Measurements from ENCODE around the gene SCAMP3.
"Not testable (repeated sequence)": the region's sequence is repeated elsewhere in the genome, so short reads cannot be mapped to it uniquely, and the experiment has no call there.

SCAMP3 gene

GRCh38 chr1:155254228-155254713 is 7.9 kb downstream of the SCAMP3 start:
- DNase-seq (ENCODE audit: low spot score): peak; percentile 32

- DNase-seq (ENCODE audit: low spot score): no peak
These were observed 8.4 kb downstream of the SCAMP3 start for GRCh38 chr1:155253797-155254196.

- no peak for DNase-seq (ENCODE audit: low spot score)
These were observed 9.0 kb downstream of the SCAMP3 start for GRCh38 chr1:155253208-155253607.

- no peak for DNase-seq (ENCODE audit: low spot score)
These were observed 10.6 kb downstream of the SCAMP3 start for GRCh38 chr1:155251566-155251965.

- peak; percentile 96 for DNase-seq (ENCODE audit: low spot score)
These were observed 11.3 kb downstream of the SCAMP3 start for GRCh38 chr1:155250633-155251449.

GRCh38 chr1:155250246-155250632 is 11.9 kb downstream of the SCAMP3 start:
- DNase-seq (ENCODE audit: low spot score): no peak

GRCh38 chr1:155247667-155248553 is 14.2 kb downstream of the SCAMP3 start:
- DNase-seq (ENCODE audit: low spot score): no peak

- DNase-seq (ENCODE audit: low spot score): not testable (repeated sequence)
These were observed 15.4 kb downstream of the SCAMP3 start for GRCh38 chr1:155246796-155247195.

- no peak for DNase-seq (ENCODE audit: low spot score)
These were observed 17.0 kb downstream of the SCAMP3 start for GRCh38 chr1:155245163-155245524.

- DNase-seq (ENCODE audit: low spot score): peak; percentile 93
These were observed 17.6 kb downstream of the SCAMP3 start for GRCh38 chr1:155244368-155245162.

- DNase-seq (ENCODE audit: low spot score): no peak
These were observed 19.3 kb downstream of the SCAMP3 start for GRCh38 chr1:155242805-155243358.

- no peak for DNase-seq (ENCODE audit: low spot score)
These were observed 20.3 kb downstream of the SCAMP3 start for GRCh38 chr1:155241841-155242264.

GRCh38 chr1:155241069-155241679 is 21.0 kb downstream of the SCAMP3 start:
- peak; percentile 73 for DNase-seq (ENCODE audit: low spot score)

GRCh38 chr1:155236451-155236850 is 25.7 kb downstream of the SCAMP3 start:
- no peak for DNase-seq (ENCODE audit: low spot score)

GRCh38 chr1:155235375-155235774 is 26.8 kb downstream of the SCAMP3 start:
- not testable (repeated sequence) for DNase-seq (ENCODE audit: low spot score)

- DNase-seq (ENCODE audit: low spot score): not testable (repeated sequence)
These were observed 28.7 kb downstream of the SCAMP3 start for GRCh38 chr1:155233502-155233901.

GRCh38 chr1:155232001-155232978 is 29.9 kb downstream of the SCAMP3 start:
- DNase-seq (ENCODE audit: low spot score): not testable (repeated sequence)

- DNase-seq (ENCODE audit: low spot score): not testable (repeated sequence)
These were observed 30.9 kb downstream of the SCAMP3 start for GRCh38 chr1:155231302-155231701.

- no peak for DNase-seq (ENCODE audit: low spot score)
These were observed 34.1 kb downstream of the SCAMP3 start for GRCh38 chr1:155228096-155228427.
